Activated naive CD4-positive, alpha-beta T cell treated with anti-CD3 and anti-CD28 coated beads, Interleukin-2, amount 50 U/mL, for 72 hours (primary cell): Measurements from ENCODE around the gene BRINP2. TPM values are rescaled to one million over a fixed set of nuclear protein-coding genes. Genes with fewer than 3 reads are reported as not detected.
A peak's percentile ranks its signal among the peaks of the same experiment; 100 is the strongest.

Experiments
- ATAC-seq, 2 donors: fragments of 150-1000 bp; cut with Tn5 transposase; 2 replicates each; pipeline ENCODE4 v1.10.0; 2021; ENCODE audit warnings: mild to moderate bottlenecking in 2 of 2, moderate library complexity in 2 of 2
- DNase-seq, 2 donors: peaks; one replicate each; pipeline ENCODE4 v3.0.0; 2021 to 2022; ENCODE audit warnings: low spot score in 2 of 2
- H3K27ac Mint-ChIP-seq, 2 donors: one replicate each; pipeline ENCODE4 v1.8.0; 2022; ENCODE audit warnings: mild to moderate bottlenecking in 2 of 2, mixed read lengths in 2 of 2
- H3K36me3 Mint-ChIP-seq, 2 donors: one replicate each; pipeline ENCODE4 v1.8.0; 2022; ENCODE audit warnings: mixed read lengths in 2 of 2
- H3K9me3 Mint-ChIP-seq, 2 donors: one replicate each; pipeline ENCODE4 v1.8.0; 2022; ENCODE audit warnings: mixed read lengths in 2 of 2
- total RNA-seq, 2 donors: library from RNA; stranded (reverse); gene quantifications; one replicate each; pipeline ENCODE4 v1.2.3, GENCODE V29; 2022

The BRINP2 gene
- total RNA-seq, 2 donors from 2014 or later = not detected

DNA sequence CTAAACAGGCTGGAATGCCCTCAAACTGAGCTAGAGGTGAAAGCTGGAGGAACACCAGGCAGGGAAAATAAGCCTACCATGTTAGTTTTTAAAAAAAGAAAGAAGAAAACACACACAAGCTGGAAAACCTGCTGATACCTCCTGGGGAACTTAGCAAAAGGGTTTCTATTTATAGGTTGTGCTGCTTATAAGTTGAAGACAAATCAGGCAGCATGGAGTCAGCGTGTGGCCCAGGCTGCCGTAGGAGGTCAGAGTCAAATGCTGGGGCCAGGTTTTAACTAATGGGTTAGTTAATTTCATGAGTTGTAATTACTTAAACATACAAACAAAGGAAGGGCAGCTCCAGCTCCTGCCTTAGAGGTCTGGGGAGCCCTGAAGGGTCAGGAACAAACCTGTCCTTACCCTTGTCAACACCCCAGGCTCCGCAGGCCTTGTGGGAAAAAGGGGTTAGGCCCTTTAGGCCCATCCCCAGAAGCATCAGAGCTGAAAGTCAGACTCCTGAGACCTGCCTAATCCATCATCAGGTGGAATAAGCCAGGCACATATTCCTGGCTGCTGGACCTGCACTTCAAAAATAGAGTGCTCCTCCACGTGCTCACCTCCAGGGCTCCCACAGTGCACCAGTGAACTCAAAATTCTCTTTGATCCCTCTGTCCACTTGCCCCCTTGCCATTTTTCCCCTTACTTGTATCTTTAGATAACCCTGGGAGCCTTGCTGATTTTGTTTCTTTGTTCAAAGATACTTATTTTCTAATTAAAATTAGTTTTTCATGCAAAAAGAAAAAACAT lies 59.7 kb downstream of the BRINP2 start:
- Mint-ChIP-seq H3K36me3 (no peaks in the 10 kb centered on the region), H3K27ac (no peak overlapping the region), H3K9me3 (peaks cover 0 to 10% of the 10 kb centered on the region in 2 donors)
- ATAC-seq (no peak), DNase-seq (no peak)

DNA sequence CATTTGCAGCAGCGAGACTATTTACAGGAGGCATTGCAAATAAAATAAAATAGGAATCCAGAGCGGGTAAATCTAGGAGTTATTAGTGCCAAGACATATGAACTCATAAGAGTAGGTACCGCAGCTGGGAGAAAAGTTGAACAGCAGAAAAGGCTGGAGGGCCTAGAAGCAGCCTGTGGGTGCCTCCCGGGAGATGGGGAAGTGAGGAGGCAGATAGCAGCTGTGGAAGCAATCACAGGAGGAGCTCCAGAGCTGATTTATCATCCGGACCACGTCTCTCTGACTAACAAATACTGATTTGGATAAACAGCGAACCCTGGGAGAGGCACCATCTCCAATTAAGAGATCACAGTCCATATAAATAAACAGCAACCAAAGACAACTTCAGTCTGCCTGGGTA lies 64.6 kb downstream of the BRINP2 start:
- ATAC-seq = no peak
- no peak for DNase-seq

DNA sequence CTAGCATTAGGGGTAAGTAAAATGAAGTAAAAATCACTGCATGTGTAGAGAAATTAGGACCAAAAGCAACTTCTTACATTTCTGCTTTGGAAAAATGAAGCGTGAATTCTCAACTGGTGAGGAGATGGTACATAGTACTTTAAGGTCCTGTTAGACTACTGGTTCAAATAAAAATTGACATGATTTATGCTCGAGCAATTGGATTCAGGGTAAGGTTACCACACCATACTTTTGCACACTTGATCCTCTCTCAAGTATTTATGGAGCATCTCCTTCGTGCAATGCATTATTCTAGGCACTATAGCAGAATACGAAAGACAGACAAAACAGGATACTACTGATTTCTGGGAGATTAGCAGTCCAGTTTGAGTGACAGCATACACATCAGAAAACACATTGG lies 66.2 kb downstream of the BRINP2 start:
- DNase-seq = no peak
- H3K36me3 Mint-ChIP-seq = no peaks in the 10 kb centered on the region
- no peak overlapping the region for H3K27ac Mint-ChIP-seq
- ATAC-seq = no peak
- H3K9me3 Mint-ChIP-seq = peaks cover under 1 to 9% of the 10 kb centered on the region in 2 donors

More for the DNA sequence above, 64.6 kb downstream of the BRINP2 start:
- Mint-ChIP-seq H3K36me3 (no peaks in the 10 kb centered on the region), H3K9me3 (peaks cover 0 to 9% of the 10 kb centered on the region in 2 donors), H3K27ac (no peak overlapping the region)

GRCh38 chr1:177238967-177239366 lies 68.2 kb downstream of the BRINP2 start:
- Mint-ChIP-seq H3K27ac (no peak overlapping the region), H3K9me3 (peaks cover 18 to 22% of the 10 kb centered on the region in 2 donors), H3K36me3 (no peaks in the 10 kb centered on the region)

GRCh38 chr1:177239792-177240191 lies 69.0 kb downstream of the BRINP2 start:
- Mint-ChIP-seq H3K9me3 (peaks cover 18 to 21% of the 10 kb centered on the region in 2 donors), H3K27ac (no peak overlapping the region), H3K36me3 (no peaks in the 10 kb centered on the region)
- ATAC-seq (no peak), DNase-seq (no peak)

More at GRCh38 chr1:177238967-177239366, 68.2 kb downstream of the BRINP2 start:
- DNase-seq (no peak), ATAC-seq (no peak)

DNA sequence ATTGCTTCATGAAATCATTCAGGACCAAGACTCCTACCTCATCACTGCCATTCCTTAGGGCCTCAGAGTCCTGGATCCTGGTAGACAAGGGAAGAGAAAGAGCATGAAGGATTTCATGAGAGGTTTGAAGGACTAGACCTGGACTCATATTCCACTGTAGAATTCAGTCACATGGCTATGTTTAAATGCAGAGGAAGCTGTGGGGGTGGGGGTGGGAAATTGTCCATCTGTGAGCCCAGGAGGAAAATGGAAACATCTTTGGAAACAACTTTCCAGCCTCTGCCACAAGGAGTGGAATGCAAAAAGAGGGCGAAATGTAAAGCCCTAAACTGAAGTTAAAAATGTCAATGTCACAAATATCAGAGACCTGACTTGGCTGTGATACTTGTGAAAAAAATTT lies 73.0 kb downstream of the BRINP2 start:
- peaks cover 18 to 23% of the 10 kb centered on the region in 2 donors for H3K9me3 Mint-ChIP-seq
- H3K27ac Mint-ChIP-seq = no peak overlapping the region
- DNase-seq (no peak), ATAC-seq (no peak)
- no peaks in the 10 kb centered on the region for H3K36me3 Mint-ChIP-seq

DNA sequence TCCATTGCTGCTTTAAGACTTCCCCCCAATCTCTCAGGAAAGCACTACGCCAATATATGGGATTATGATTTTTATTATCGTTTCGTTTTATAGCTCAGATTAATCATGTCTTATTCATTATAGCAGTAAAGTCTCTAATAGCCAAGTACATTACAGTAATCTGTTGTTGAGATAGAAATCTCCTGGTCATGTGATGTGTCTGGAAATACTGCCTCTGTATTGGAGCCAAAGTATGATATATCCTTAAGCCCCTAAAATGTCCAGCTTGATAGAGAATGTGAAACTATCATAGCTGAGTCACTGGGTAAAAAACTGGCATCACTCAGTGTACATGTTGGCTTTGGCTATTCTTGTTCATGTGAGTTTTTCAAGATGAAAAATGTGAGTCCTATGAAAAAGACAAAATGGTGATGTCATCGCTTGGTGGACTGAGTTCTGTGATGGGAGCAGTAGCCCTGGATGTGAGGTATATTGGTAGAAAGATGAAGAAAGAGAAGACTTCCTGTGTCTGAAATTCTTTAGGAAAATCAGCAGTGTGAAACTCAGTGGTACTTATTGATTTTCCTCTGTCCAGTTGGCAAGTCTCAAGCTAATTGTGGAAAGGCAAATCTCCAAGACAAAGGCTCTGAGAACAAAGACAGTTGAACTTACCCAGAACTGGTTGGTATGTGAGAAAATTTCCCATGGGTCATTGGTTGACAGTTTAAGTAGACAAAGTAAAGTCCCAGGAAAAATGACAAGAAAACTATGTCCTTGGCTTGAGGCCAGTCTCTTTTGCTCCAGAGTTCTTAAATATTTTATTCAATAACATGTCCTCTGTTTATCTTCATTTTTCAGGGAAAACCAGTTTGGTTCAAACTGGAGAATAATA lies 76.2 kb downstream of the BRINP2 start:
- H3K36me3 Mint-ChIP-seq = no peaks in the 10 kb centered on the region
- peaks cover 18 to 22% of the 10 kb centered on the region in 2 donors for H3K9me3 Mint-ChIP-seq
- ATAC-seq (no peak), DNase-seq (no peak)
- no peak overlapping the region for H3K27ac Mint-ChIP-seq

DNA sequence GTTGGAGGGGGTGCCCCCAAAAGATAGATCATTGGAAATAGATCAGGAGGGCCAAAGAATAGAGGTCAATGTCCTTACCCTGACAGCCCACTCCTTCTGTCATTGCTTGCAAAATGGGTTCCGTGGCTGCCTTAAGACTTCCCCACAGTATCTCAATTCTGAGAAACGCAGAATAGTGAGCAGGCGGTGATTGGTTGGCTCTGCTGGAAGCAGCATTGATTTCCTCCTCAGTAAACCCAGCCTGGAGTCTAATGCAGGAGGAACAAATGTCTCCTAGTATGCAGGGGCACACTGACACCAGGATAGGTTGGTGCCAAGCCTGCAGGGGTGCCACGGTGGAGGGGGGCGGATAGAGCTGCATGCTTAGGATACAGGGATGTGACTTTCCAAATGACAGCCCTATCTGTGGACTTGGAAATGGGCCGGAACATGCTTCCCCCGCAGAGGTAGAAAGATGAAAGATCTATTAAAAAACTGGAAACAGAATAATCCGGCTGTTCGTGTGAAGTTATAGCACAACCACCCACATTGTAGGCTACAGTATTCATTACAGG lies 76.9 kb downstream of the BRINP2 start:
- no peak for DNase-seq
- H3K9me3 Mint-ChIP-seq = peaks cover 11 to 17% of the 10 kb centered on the region in 2 donors
- H3K36me3 Mint-ChIP-seq = no peaks in the 10 kb centered on the region
- H3K27ac Mint-ChIP-seq = no peak overlapping the region
- no peak for ATAC-seq

- H3K27ac Mint-ChIP-seq = no peak overlapping the region
- no peak for ATAC-seq
- no peaks in the 10 kb centered on the region for H3K36me3 Mint-ChIP-seq
- H3K9me3 Mint-ChIP-seq = peaks cover 9 to 14% of the 10 kb centered on the region in 2 donors
- DNase-seq = no peak
These were observed 77.5 kb downstream of the BRINP2 start for GRCh38 chr1:177248258-177248657.

DNA sequence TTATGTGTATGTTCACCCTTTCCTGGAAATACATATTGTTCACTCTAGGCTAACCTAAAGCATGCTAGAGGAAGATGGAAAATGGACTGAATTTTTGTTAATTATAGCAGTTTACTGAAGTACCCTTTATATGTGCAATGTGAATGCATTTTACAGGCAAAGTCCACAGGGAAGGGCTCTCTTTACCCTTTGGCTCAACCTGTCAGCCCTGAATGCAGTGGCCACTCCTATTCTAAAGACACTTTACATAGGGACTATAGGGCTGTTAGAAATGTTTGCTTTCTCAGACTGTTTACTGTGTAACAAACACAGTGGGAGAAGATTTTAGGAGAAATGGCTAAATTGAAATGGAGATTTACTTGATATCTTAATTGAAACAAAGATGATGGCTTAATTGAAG lies 78.5 kb downstream of the BRINP2 start:
- Mint-ChIP-seq H3K27ac (no peak overlapping the region), H3K9me3 (peaks cover 5 to 10% of the 10 kb centered on the region in 2 donors), H3K36me3 (no peaks in the 10 kb centered on the region)
- DNase-seq = no peak
- no peak for ATAC-seq

GRCh38 chr1:177252877-177253276 lies 82.1 kb downstream of the BRINP2 start:
- DNase-seq = no peak
- no peak for ATAC-seq
- H3K27ac Mint-ChIP-seq = no peak overlapping the region
- peaks cover 10 to 15% of the 10 kb centered on the region in 2 donors for H3K9me3 Mint-ChIP-seq
- H3K36me3 Mint-ChIP-seq = peaks cover 0 to 9% of the 10 kb centered on the region in 2 donors

DNA sequence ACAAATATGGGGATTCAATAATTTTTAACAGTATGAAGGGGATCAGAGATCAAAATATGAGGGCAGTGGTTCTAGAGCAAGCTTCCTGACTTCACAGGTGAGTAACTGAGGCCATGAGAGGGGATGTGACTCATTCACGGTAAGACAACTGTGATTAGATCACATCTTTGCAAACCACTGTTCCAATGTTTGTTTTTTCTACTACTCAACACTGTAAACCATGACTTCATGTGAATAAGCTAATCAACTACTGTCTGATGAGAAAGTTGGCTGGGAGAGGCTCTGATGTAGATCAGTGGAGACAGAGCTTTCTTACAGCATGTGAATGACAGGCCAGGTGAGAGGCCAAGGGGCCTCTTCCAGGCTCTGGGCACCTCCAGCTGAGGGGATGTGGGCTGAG lies 84.7 kb downstream of the BRINP2 start:
- DNase-seq (no peak), ATAC-seq (no peak)
- H3K9me3 Mint-ChIP-seq = peaks cover 10 to 15% of the 10 kb centered on the region in 2 donors
- H3K36me3 Mint-ChIP-seq = peaks cover 0 to 9% of the 10 kb centered on the region in 2 donors
- H3K27ac Mint-ChIP-seq = no peak overlapping the region

GRCh38 chr1:177256153-177257075 lies 85.7 kb downstream of the BRINP2 start:
- peaks cover 10 to 15% of the 10 kb centered on the region in 2 donors for H3K9me3 Mint-ChIP-seq
- DNase-seq (peak in 1 of 2 donors; percentile 11), ATAC-seq (no peak)
- H3K27ac Mint-ChIP-seq = no peak overlapping the region
- H3K36me3 Mint-ChIP-seq = peaks cover 0 to 9% of the 10 kb centered on the region in 2 donors

GRCh38 chr1:177257128-177257527 lies 86.4 kb downstream of the BRINP2 start:
- H3K9me3 Mint-ChIP-seq = peaks cover 10 to 15% of the 10 kb centered on the region in 2 donors
- peaks cover 0 to 9% of the 10 kb centered on the region in 2 donors for H3K36me3 Mint-ChIP-seq
- no peak for ATAC-seq
- no peak for DNase-seq
- H3K27ac Mint-ChIP-seq = no peak overlapping the region

- H3K9me3 Mint-ChIP-seq = peaks cover 9 to 15% of the 10 kb centered on the region in 2 donors
- H3K27ac Mint-ChIP-seq = no peak overlapping the region
- DNase-seq (no peak), ATAC-seq (no peak)
- peaks cover 0 to 9% of the 10 kb centered on the region in 2 donors for H3K36me3 Mint-ChIP-seq
These were observed 86.8 kb downstream of the BRINP2 start for GRCh38 chr1:177257576-177257975.

GRCh38 chr1:177270863-177271262 lies 100.1 kb downstream of the BRINP2 start:
- Mint-ChIP-seq H3K36me3 (peaks cover 0 to 7% of the 10 kb centered on the region in 2 donors), H3K27ac (no peak overlapping the region), H3K9me3 (peaks cover 9 to 17% of the 10 kb centered on the region in 2 donors)
- no peak for ATAC-seq
- no peak for DNase-seq
